Measurements from ENCODE around the gene WDR93. TPM values are rescaled to one million over a fixed set of nuclear protein-coding genes. Genes with fewer than 3 reads are reported as not detected.
A peak's percentile ranks its signal among the peaks of the same experiment; 100 is the strongest.

Gene WDR93
- total RNA-seq, 1 donor from 2014 or later, result not detected

GRCh38 chr15:89673165-89673512 is 17.5 kb upstream of the WDR93 start:
- peak; percentile 46 for TF ChIP-seq CTCF (conservative IDR thresholded peaks at IDR 0.05; ENCODE audit: low read depth, low read length)

GRCh38 chr15:89674526-89674925 is 16.1 kb upstream of the WDR93 start:
- no peak for DNase-seq (ENCODE audit: low read depth)
- no peak overlapping the region for H3K4me3 ChIP-seq (ENCODE audit: low read depth, low read length)
- no peak for TF ChIP-seq CTCF (conservative IDR thresholded peaks at IDR 0.05; ENCODE audit: low read depth, low read length)

More at GRCh38 chr15:89673165-89673512, 17.5 kb upstream of the WDR93 start:
- no peak overlapping the region for H3K4me3 ChIP-seq (ENCODE audit: low read depth, low read length)
- no peak for DNase-seq (ENCODE audit: low read depth)

- H3K4me3 ChIP-seq (ENCODE audit: low read depth, low read length), result no peak overlapping the region
- DNase-seq (ENCODE audit: low read depth), result no peak
Measured at GRCh38 chr15:89675606-89676005, 15.0 kb upstream of the WDR93 start.

GRCh38 chr15:89677381-89677780 is 13.2 kb upstream of the WDR93 start:
- no peak for TF ChIP-seq CTCF (conservative IDR thresholded peaks at IDR 0.05; ENCODE audit: low read depth, low read length)
- no peak for DNase-seq (ENCODE audit: low read depth)
- no peak overlapping the region for H3K4me3 ChIP-seq (ENCODE audit: low read depth, low read length)

More at GRCh38 chr15:89675606-89676005, 15.0 kb upstream of the WDR93 start:
- TF ChIP-seq CTCF (conservative IDR thresholded peaks at IDR 0.05; ENCODE audit: low read depth, low read length), result no peak

- TF ChIP-seq CTCF (conservative IDR thresholded peaks at IDR 0.05; ENCODE audit: low read depth, low read length), result no peak
- H3K4me3 ChIP-seq (ENCODE audit: low read depth, low read length), result no peak within 1 kb of the TSS
- no peak for DNase-seq (ENCODE audit: low read depth)
Measured at GRCh38 chr15:89679212-89679611, 11.4 kb upstream of the WDR93 start, which contains the start of gene PLIN1. Gene PLIN1 (minus strand): TSS chr15:89679367. CDS start chr15:89677489, 1,878 bp downstream.

- DNase-seq (ENCODE audit: low read depth), result peak; percentile 49
- H3K4me3 ChIP-seq (ENCODE audit: low read depth, low read length), result no peak overlapping the region
- TF ChIP-seq CTCF (conservative IDR thresholded peaks at IDR 0.05; ENCODE audit: low read depth, low read length), result no peak
Measured at GRCh38 chr15:89680282-89680873, 10.2 kb upstream of the WDR93 start.

GRCh38 chr15:89681146-89681545 is 9.5 kb upstream of the WDR93 start:
- no peak for DNase-seq (ENCODE audit: low read depth)
- H3K4me3 ChIP-seq (ENCODE audit: low read depth, low read length), result no peak overlapping the region
- no peak for TF ChIP-seq CTCF (conservative IDR thresholded peaks at IDR 0.05; ENCODE audit: low read depth, low read length)

Data from epithelial cell of proximal tubule (primary cell).